ENCODE results near the gene FBXO21. TPM values are rescaled to one million over a fixed set of nuclear protein-coding genes. Genes with fewer than 3 reads are reported as not detected.
"Not testable (repeated sequence)": the region's sequence is repeated elsewhere in the genome, so short reads cannot be mapped to it uniquely, and the experiment has no call there.

FBXO21 gene
- total RNA-seq, 1 experiment from 2014 or later, result 62.3 TPM

GRCh38 chr12:117207675-117208074 is 17.4 kb upstream of the FBXO21 start:
- DNase-seq (ENCODE audit: extremely low read depth, low read depth), result no peak

DNA sequence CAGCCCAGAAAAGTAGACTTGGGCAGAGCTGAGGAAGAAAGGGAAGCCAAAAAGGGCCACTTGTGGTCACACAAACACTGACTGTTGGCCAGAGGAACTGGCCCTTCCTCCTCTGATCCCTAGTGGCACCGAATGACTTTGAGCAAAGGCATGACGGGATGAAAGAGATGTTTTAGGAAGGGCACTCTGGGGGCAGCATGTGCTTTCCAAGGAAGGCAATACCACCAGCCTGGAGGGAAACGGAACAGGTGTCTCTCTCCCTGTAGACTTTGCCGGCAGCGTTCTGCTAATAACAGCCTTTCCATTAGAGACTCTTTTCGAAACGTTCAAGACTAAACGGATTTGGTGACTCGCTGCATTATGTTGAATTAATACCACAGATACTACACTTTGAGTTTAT is 12.3 kb upstream of the FBXO21 start:
- no peak for DNase-seq (ENCODE audit: extremely low read depth, low read depth)

- DNase-seq (ENCODE audit: extremely low read depth, low read depth), result no peak
Observed at GRCh38 chr12:117202033-117202432, 11.8 kb upstream of the FBXO21 start.

GRCh38 chr12:117199956-117200744 is 9.9 kb upstream of the FBXO21 start:
- not testable (repeated sequence) for DNase-seq (ENCODE audit: extremely low read depth, low read depth)

GRCh38 chr12:117196334-117196733 is 6.1 kb upstream of the FBXO21 start:
- DNase-seq (ENCODE audit: extremely low read depth, low read depth), result not testable (repeated sequence)

GRCh38 chr12:117195027-117195426 is 4.8 kb upstream of the FBXO21 start:
- not testable (repeated sequence) for DNase-seq (ENCODE audit: extremely low read depth, low read depth)

- DNase-seq (ENCODE audit: extremely low read depth, low read depth), result no peak
Observed at GRCh38 chr12:117193903-117194302, 3.6 kb upstream of the FBXO21 start.

- not testable (repeated sequence) for DNase-seq (ENCODE audit: extremely low read depth, low read depth)
Observed at GRCh38 chr12:117192581-117192980, 2.3 kb upstream of the FBXO21 start.

DNA sequence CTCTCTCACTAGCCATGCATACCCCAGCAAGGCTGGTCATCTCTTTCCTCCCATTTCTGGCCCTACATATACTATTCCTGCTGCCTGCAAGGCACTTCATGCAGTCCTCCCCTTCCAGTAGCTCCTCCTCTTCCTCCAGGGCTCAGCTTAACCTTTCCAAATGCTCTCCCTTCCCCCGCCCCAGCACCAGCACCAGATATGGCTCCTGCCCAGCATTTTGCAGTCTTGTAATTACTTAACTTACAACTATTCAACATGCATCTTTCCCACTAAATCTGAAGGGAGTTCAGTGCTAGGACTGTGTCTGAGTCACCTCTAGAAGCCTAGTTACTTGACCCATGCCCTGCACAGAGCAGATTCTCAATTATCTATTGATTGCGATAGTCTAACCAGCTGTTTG is 1.8 kb upstream of the FBXO21 start:
- DNase-seq (ENCODE audit: extremely low read depth, low read depth), result no peak

GRCh38 chr12:117189725-117190209 is 503 bp downstream of the FBXO21 start:
- DNase-seq (ENCODE audit: extremely low read depth, low read depth), result no peak

- DNase-seq (ENCODE audit: extremely low read depth, low read depth), result no peak
Observed at GRCh38 chr12:117188961-117189724, 1.1 kb downstream of the FBXO21 start.

DNA sequence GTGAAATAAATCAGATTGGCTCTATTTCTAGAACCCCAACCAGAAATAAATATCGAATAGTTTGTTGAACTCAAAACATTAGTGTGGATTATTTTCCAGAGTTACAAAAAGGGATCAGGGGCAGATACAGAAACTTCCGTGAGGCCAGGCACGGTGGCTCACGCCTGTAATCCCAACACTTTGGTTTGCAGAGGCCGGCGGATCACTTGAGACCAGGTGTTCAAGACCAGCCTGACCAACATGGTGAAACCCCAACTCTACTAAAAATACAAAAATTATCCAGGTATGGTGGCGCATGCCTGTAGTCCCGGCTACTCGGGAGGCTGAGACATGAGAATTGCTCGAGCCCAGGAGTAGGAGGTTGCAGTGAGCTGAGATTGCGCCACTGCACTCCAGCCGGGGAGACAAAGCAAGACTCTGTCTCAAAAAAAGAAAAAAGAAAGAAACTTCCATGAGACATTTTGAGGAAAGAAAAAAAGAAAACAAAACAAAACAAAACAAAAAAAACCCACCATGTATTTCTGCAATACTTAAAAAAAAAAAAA is 2.1 kb downstream of the FBXO21 start:
- DNase-seq (ENCODE audit: extremely low read depth, low read depth), result no peak

- no peak for DNase-seq (ENCODE audit: extremely low read depth, low read depth)
Observed at GRCh38 chr12:117187421-117187820, 2.8 kb downstream of the FBXO21 start.

DNA sequence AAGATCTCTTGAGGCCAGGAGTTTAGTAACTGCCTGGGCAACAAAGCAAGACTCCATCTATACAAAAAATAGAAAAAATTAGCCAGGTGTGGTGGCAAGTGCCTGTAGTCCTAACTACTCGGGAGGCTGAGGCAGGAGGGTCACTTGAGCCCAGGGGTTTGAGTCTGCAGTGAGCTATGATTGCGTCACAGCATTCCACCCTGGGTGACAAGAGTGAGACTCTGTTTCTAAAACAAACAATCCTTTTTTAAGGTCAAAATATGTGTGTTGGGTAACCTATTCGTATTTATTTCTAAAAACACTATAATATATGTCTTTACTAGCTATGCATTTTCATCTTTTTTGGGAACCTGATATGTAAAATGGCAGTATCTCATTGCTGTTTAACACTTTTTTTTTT is 7.4 kb downstream of the FBXO21 start:
- DNase-seq (ENCODE audit: extremely low read depth, low read depth), result no peak

GRCh38 chr12:117181468-117181843 is 8.8 kb downstream of the FBXO21 start:
- DNase-seq (ENCODE audit: extremely low read depth, low read depth), result not testable (repeated sequence)

- DNase-seq (ENCODE audit: extremely low read depth, low read depth), result no peak
Observed at GRCh38 chr12:117180758-117181467, 9.4 kb downstream of the FBXO21 start.

GRCh38 chr12:117178745-117179144 is 11.5 kb downstream of the FBXO21 start:
- no peak for DNase-seq (ENCODE audit: extremely low read depth, low read depth)

DNA sequence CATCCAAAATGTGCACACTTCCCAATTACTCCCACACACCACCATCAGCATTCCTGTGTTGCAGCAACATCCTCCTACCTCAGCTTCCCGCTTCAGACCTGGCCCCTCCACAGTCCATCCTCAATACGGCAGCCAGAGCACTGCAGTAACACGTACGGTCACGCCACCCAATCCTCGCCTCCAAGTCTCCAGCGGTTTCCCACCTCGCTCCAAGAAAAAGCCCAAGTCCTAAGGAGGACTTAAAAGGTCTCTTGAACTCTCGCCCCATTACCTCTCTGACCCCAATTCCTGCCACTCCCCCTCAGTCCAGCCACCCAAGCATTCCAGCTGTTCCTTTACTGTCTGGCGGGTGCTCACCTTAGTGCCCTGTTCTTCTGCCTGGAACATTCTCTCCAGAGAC is 12.0 kb downstream of the FBXO21 start:
- DNase-seq (ENCODE audit: extremely low read depth, low read depth), result no peak

DNA sequence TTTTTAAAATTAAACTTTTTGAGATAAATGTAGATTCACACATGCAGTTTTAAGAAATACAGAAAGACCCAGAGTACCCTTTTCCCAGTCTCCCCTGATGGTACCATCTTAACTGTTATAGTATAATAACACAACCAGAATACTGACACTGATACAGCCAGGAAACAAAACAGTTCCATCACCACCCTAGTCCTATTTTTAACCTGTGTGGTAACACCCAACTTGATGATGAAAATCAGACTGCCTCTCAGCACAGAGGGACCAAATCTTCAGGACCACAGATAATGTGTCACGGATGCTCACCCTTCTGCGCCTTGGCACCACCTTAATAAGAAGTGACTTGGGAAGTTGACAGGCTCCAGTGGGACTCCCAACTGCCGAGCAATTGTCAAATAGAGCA is 18.1 kb downstream of the FBXO21 start:
- DNase-seq (ENCODE audit: extremely low read depth, low read depth), result no peak

GRCh38 chr12:117171499-117172162 is 18.6 kb downstream of the FBXO21 start:
- DNase-seq (ENCODE audit: extremely low read depth, low read depth), result no peak

Data from NCI-H460 (cell line).